GM12891 (cell line): ENCODE measurements around the gene DOP1B.
"Not testable (repeated sequence)": the region's sequence is repeated elsewhere in the genome, so short reads cannot be mapped to it uniquely, and the experiment has no call there.

Experiments used
- POLR2A ChIP-seq: IDR thresholded peaks from 2 replicates; pipeline ENCODE4 v1.6.1; 2011; ENCODE audit warnings: low read depth, low read length, control low read depth
- POU2F2 ChIP-seq: IDR thresholded peaks from 2 replicates; pipeline ENCODE4 v1.6.1; 2011; ENCODE audit warnings: low read depth, mild to moderate bottlenecking, control low read depth, low read length, moderate library complexity
- SPI1 ChIP-seq: IDR thresholded peaks from 2 replicates; pipeline ENCODE4 v1.6.1; 2011; ENCODE audit warnings: low read depth, low read length, control low read depth

- not testable (repeated sequence) for TF ChIP-seq POU2F2, SPI1, POLR2A
Observed at GRCh38 chr21:36139791-36140190, 16.8 kb upstream of the DOP1B start.
